NCI-H2196 treated with DMSO at 0.1 percent for 48 hours (cell line): ENCODE results near the gene BRD2.
A peak's percentile ranks its signal among the peaks of the same experiment; 100 is the strongest.

ENCODE experiments used
- DNase-seq: peaks from one replicate; lab custom pipeline; 2025; ENCODE audit not compliant: unreplicated experiment; lab: John Stamatoyannopoulos, UW

The BRD2 gene

DNA sequence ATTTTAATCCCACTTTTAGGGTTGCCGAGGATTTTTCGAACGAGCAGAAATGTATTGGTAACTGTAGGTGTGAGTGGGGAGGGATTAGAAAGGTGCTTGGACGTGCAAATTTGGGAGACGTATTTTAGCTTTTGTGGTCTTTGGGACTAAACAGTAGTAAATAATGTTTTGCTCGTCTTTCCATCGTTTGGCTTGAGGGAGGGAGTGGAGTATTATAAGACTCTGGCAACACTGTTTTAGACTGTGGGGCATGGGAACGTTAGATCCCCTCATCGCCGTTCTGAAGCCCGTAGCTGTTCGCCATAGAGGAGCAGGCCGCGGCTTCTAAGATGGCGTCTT, 2.8 kb downstream of the BRD2 start:
- no peak for DNase-seq

DNA sequence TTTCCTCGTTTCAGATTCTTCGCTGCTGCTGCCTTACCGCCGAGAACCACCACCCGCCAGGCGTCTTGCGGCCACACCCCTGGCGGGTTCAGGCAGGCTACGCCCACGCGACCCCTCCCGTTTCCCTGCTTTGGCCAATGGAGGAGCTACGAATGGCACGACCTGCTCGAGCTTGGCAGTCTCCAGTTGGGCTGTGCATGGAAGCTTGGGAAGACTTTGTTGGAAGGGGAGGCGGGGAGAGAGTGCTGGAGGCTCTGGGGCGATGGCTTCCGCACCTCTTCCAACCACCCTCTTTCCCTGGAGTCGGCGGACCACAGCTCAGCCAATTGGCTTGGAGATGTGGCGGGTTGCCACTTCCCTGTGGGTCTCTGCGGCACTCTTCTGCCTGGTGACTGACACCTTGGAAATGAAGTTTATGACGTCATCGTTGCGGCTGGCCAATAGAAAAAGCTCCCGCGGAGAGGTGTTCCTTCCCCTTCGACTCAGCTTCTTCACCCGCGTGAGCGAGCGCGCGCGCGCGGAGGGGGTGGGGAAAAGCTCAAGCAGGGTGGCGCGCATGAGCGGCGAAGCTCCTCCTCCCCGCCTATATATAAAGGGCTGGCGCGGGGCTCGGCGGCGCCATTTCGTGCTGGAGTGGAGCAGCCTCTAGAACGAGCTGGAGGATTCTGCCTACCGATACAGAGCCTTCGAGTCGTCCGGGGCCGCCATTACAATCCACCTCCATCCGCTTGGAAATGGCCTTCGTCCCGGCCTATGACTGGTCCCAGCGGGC, 3.4 kb downstream of the BRD2 start:
- DNase-seq: peak; percentile 100

- DNase-seq: no peak
These were observed 4.2 kb downstream of the BRD2 start for GRCh38 chr6:32972353-32973143.

- DNase-seq: no peak
These were observed 5.0 kb downstream of the BRD2 start for GRCh38 chr6:32973144-32974015.

- no peak for DNase-seq
These were observed 5.6 kb downstream of the BRD2 start for GRCh38 chr6:32974016-32974333.

DNA sequence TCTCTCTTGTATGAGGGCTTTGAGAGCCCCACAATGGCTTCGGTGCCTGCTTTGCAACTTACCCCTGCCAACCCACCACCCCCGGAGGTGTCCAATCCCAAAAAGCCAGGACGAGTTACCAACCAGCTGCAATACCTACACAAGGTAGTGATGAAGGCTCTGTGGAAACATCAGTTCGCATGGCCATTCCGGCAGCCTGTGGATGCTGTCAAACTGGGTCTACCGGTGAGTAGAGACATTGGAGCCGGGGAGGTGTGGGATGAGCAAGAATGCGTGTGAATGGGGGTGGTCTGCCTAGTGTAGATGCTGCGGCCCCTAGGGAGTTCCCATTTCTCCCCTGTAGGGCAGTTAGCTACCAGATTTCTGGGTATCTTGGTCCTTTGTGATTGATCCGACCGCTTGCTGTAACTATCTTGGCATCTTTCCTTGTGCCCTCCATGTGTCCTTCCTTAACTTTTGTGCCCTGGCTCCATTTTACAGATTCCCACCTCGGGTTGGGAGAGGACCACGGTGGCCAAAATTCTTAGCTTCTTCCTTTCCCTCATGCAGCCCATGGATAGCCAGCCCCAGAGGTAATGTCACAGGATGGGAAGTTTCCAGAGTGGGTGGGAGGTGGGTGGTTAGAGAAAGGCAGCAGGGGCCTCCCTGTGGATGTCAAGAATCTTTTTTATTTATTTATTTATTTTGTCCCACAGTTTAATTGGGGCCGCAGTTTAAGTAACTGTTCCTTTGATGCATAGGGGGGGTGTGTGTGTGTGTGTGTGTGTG, 6.3 kb downstream of the BRD2 start:
- DNase-seq: no peak

- no peak for DNase-seq
These were observed 7.5 kb downstream of the BRD2 start for GRCh38 chr6:32975886-32976285.

- DNase-seq: no peak
These were observed 8.1 kb downstream of the BRD2 start for GRCh38 chr6:32976334-32977069.

- no peak for DNase-seq
These were observed 9.0 kb downstream of the BRD2 start for GRCh38 chr6:32977272-32977952.

GRCh38 chr6:32977953-32978324, 9.5 kb downstream of the BRD2 start:
- no peak for DNase-seq

DNA sequence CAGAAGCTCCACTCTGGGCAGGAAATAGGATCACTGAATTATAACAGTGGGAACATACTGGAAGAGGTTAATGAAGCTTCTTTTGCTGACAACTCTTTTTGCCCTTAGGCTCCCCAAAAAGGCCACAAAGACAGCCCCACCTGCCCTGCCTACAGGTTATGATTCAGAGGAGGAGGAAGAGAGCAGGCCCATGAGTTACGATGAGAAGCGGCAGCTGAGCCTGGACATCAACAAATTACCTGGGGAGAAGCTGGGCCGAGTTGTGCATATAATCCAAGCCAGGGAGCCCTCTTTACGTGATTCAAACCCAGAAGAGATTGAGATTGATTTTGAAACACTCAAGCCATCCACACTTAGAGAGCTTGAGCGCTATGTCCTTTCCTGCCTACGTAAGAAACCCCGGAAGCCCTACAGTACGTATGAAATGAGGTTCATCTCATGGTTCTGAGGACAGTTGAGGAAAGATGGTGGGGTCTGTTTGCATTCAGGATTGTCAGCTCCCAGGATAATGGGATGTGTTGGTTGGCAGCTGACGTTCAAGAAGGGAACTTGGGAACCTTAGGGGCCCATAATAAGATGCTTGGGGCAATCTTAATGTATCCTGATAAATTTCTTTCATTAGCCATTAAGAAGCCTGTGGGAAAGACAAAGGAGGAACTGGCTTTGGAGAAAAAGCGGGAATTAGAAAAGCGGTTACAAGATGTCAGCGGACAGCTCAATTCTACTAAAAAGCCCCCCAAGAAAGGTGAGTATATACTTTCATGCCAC, 11.5 kb downstream of the BRD2 start:
- no peak for DNase-seq

- DNase-seq: no peak
These were observed 12.2 kb downstream of the BRD2 start for GRCh38 chr6:32980488-32981038.

GRCh38 chr6:32982084-32982701, 13.8 kb downstream of the BRD2 start:
- DNase-seq: peak; percentile 58

- no peak for DNase-seq
These were observed 14.5 kb downstream of the BRD2 start for GRCh38 chr6:32982702-32983492.

- DNase-seq: no peak
These were observed 15.1 kb downstream of the BRD2 start for GRCh38 chr6:32983493-32983848.

DNA sequence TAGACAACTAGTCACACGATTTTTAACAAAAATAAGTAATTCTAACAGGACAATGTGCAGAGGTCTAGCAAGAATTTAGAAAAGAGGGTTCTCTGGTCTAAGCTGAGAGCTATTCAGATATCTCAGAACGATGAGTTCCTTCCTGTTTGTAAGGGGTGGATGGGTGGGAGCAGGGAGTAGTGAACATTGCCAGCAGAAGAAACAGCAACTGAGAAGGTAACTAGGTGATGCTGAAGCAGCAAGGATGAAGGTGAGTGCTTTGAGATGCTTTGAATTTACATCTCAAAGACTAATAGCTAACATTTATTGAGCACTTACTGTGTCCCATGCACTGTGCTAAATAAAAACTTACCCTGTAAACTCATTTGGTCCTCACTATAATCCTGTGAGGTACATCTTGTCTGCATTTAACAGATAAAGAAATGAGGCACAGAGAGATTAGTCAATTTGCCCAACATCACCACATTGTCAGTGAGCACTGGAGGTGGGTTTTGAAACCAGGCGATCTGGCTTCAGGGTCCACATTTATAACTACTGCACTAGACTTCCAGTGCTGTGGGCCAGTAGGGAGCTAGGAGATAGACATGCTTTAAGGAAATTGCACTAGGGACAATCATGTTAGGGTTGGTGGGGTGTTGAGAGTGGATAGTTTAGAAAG, 15.7 kb downstream of the BRD2 start:
- DNase-seq: no peak
